Amniotic stem cell (primary cell): ENCODE data around the gene FARP1.
A peak's percentile ranks its signal among the peaks of the same experiment; 100 is the strongest.

Experiments
- DNase-seq: peaks from one replicate; lab custom pipeline; 2025; lab: John Stamatoyannopoulos, UW

FARP1 gene

GRCh38 chr13:98141091-98141490, 1.8 kb upstream of the FARP1 start:
- no peak for DNase-seq

GRCh38 chr13:98141509-98142379, 1.1 kb upstream of the FARP1 start:
- DNase-seq = no peak

- no peak for DNase-seq
Observed at GRCh38 chr13:98143157-98143553, 261 bp downstream of the FARP1 start.

GRCh38 chr13:98143601-98144026, 720 bp downstream of the FARP1 start:
- no peak for DNase-seq

- DNase-seq = no peak
Observed at GRCh38 chr13:98144027-98144741, 1.3 kb downstream of the FARP1 start.

GRCh38 chr13:98144801-98145350, 2.0 kb downstream of the FARP1 start:
- no peak for DNase-seq

GRCh38 chr13:98147521-98147920, 4.6 kb downstream of the FARP1 start:
- no peak for DNase-seq

GRCh38 chr13:98150832-98151479, 8.1 kb downstream of the FARP1 start:
- DNase-seq = no peak

- no peak for DNase-seq
Observed at GRCh38 chr13:98155475-98156109, 12.7 kb downstream of the FARP1 start.

- no peak for DNase-seq
Observed at GRCh38 chr13:98156259-98156658, 13.4 kb downstream of the FARP1 start.

- no peak for DNase-seq
Observed at GRCh38 chr13:98157188-98157587, 14.3 kb downstream of the FARP1 start.

- DNase-seq = no peak
Observed at GRCh38 chr13:98157609-98158008, 14.7 kb downstream of the FARP1 start.

- no peak for DNase-seq
Observed at GRCh38 chr13:98158172-98158899, 15.4 kb downstream of the FARP1 start.

- no peak for DNase-seq
Observed at GRCh38 chr13:98162935-98163334, 20.0 kb downstream of the FARP1 start.

GRCh38 chr13:98169331-98169730, 26.4 kb downstream of the FARP1 start:
- no peak for DNase-seq

- DNase-seq = no peak
Observed at GRCh38 chr13:98171900-98172589, 29.2 kb downstream of the FARP1 start.

- DNase-seq = no peak
Observed at GRCh38 chr13:98172590-98173422, 29.9 kb downstream of the FARP1 start.

- DNase-seq = peak; percentile 45
Observed at GRCh38 chr13:98173431-98174152, 30.7 kb downstream of the FARP1 start.

- no peak for DNase-seq
Observed at GRCh38 chr13:98174307-98174706, 31.4 kb downstream of the FARP1 start.
